HG02642 (cell line): ENCODE results near the gene FAP.

Source experiments
- ATAC-seq: cut with Tn5 transposase; IDR thresholded peaks from one replicate; pipeline ENCODE4 v1.9.1; 2021; ENCODE audit warnings: mild to moderate bottlenecking; ENCODE audit not compliant: unreplicated experiment, poor library complexity

FAP gene

DNA sequence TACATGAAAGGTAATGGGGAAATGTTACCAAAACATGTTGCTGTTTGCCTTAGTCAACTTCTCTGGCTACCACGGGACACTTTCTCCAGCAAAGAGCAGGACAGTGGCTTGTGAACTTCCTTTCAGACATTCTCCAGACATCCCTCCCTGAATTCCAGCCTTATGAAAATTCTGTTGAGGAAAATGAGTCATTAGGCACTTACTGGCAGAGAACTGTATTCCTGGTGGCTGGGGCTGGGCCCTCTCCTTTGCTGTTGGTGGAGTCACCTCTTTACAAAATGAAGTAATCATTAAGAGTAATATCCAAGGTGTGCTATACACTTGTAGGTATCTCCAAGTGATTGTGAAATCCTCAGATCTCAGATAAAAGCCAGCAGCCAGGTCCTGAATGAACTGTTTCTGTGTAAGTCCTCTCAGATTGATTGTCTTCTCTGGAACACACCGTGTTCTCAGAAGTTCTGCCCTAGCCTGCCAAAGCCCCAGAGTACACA, 1.3 kb upstream of the FAP start:
- no peak for ATAC-seq

DNA sequence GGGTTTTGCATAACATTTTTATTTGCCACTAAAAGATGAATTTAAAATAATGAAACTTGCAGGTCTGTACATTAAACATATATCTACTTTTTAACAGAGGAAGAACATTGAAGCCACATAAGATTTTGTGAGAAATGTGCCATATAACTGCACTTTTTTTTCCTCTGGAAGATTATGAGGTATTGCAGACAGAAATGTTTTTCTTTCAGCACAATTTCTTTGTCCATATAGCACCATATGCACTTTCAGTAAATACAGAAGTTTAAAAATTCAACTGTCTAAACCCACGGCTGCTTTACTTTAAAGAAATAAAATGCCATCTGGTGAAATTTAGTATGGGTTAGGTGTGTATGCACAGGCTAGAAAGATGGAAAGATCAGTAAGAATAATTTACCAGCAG, 470 bp upstream of the FAP start:
- ATAC-seq, result no peak

DNA sequence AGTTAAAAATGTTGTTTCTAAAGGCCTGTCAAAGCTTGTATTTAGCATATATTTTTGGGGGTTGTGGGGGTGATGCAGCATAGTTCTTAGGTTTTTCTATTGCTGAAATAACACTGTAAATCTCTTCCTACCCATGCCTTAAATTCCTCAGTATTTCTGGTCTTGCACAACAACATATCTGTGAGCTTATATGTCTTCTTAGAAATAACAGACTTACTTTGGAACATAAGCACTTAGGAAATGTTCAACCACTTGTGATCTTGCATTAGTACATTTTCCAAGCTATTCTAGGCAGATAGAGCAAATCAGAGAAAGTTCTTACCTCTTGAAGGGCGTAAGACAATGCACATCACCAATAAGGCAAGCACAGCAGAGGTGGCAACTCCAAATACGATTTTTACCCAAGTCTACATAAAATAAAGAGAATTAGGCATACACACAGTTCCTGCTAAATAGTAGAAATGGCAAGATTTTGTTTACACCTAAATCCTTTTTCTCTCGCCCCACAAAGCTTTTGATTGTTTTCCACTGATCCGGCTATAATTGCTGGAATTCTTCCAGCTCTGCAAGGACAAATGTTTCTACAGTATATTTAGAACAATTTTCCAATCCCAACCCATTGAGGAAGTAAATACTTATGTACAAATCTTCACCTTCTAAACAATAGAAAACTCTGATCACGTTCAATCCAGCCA, 512 bp downstream of the FAP start:
- no peak for ATAC-seq

DNA sequence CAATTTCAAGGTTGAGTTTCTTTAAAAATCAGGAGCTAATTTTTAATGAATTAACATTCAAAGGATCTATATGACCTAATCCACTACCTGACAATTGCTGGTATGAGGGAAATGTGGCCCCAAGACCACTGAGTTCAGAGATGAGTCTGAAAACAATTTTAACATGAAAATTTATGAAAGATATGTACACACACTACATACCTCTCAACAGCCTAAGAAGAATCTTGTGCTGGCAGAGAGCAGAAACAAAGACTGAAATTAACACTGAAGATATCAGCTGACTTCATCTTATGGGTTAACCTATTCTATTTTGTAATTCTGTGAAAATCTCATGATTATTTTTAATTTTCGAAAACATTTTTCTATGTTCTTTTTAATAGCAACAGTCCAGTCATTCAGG, 1.7 kb downstream of the FAP start:
- ATAC-seq, result no peak

DNA sequence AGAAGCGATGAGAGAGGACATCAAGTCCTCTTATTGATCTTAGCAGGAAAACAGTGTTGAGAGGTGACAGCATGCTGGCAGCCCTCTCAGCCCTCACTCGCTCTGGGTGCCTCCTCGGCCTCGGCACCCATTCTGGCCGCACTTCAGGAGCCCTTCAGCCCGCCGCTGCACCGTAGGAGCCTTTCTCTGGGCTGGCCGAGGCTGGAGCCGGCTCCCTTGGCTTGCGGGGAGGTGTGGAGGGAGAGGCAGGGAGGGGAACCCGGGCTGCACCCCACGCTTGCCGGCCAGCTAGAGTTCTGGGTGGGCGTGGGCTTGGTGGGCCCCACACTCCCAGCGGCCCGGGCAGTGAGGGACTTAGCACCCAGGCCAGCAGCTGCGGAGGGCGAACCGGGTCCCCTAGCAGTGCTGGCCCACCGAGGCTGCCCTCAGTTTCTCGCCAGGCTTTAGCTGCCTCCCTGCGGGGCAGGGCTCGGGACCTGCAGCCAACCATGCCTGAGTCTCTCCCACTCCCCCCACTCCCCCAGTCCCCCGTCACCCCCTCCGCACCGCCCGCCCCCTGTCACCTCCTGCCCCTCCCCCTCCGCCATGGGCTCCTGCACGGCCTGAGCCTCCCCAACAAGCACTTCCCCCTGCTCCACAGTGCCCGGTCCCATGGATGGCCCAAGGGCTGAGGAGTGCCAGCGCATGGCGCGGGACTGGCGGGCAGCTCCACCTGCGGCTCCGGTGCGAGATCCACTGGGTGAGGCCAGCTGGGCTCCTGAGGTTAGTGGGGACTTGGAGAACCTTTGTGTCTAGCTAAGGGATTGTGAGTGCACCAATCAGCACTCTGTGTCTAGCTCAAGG, 8.4 kb downstream of the FAP start:
- ATAC-seq, result no peak

DNA sequence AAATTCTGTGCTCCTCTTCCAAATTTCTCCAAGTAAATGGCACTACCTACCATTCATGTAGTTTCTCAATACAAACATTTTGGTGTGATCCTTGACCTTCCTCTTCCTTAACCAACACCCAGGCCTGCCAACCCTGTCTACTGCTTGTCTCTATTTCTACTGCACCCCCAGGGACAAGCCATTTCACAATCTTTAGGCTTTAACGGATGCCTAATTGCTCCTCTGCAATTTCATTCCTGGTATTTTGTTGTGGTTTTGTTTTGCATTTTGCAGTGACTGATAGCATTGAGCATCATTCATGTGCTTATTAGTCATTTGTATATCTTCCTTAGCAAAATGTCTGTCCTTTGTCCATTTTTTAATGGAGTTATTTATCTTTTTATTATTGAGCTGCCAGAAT, 10.0 kb downstream of the FAP start:
- ATAC-seq, result no peak

DNA sequence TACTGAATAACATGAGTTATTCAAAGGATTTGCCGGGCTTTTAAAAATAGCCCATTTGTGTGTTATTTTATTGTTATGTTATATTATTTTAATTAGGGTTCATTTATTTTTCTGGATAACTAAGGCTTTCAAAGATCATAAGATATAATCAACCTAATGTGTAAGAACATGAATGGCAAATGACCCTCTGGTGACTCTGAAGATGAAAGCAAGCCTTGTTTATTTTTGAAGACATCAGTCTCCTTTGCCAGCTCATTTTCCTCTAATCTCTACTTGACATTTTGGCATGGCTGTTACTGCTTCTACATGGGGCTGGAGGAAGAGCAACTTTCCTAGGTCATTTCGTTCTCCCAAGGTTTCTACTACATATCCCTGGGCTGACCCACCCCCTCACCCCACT, 10.6 kb downstream of the FAP start:
- no peak for ATAC-seq

DNA sequence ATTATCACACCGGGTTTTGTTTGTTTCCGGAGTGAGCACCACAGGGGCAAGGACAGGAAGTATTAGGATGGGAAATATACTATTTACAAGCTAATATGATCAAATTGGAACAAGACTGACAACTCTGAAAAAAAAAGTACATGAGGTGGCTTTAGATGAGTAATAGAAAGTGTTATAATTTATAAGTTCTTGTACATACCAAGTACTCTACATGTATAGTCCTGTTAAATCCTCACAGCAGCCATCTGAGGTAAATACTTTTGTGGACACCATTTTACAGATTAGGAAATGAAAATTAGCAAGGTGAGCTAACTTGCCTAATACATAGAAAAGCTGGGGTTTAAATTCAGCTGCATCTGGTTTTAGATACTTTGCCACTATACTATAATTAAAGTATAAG, 11.2 kb downstream of the FAP start:
- no peak for ATAC-seq

DNA sequence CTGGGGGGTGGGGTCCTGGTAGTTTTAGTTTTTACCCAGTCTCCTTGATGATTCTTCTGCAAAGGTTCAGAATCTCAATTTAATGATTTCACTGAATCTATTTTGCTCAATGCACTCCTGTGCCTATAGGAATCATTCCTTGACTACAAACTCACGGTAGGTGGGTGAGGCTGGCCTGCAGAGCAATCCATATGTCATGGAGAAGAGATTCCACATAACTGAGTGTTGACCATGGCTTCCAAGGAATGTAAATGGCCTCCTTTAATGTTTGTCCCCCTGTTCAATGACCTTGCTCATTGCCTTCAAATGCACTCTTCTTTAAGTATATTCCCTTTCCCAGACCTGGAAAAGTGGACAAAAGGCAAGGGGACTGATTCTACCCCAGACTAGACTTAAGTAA, 12.5 kb downstream of the FAP start:
- ATAC-seq, result no peak

DNA sequence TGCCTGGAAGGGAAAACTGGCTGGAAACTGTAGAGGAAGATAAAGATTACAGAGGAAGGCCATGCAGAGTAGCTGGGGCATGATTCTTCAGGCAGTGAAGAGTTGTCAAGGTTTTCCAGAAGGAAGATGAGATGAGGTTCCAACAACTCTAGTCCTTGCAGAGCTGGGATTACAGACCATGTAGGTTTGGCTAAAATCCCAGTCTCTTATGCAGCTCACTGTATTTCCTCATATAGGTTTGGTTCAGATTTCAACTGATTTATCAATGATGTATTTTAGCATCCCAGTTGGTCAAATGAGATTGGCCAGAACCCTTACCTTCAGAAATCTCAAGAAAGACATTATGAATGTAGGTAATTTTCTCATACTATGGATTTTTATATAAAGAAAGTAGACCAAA, 16.4 kb downstream of the FAP start:
- ATAC-seq, result no peak

DNA sequence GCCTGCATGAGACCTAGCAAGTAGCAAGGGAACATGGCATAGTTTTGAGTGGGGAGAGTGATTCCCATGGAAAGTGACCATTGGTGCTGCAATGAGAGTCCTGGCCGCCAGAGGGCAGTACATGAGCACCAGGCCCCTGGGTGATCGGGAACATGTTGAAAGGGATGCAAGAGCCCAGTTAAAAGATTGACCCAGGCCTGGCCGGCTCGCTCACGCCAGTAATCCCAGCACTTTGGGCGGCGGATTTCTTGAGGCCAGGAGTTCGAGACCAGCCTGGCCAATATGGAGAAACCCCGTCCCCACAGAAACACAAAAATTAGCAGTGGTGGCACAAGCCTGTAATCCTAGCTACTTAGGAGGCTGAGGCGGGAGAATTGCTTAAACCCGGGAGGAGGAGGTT, 22.2 kb downstream of the FAP start:
- peak; percentile 96 for ATAC-seq

DNA sequence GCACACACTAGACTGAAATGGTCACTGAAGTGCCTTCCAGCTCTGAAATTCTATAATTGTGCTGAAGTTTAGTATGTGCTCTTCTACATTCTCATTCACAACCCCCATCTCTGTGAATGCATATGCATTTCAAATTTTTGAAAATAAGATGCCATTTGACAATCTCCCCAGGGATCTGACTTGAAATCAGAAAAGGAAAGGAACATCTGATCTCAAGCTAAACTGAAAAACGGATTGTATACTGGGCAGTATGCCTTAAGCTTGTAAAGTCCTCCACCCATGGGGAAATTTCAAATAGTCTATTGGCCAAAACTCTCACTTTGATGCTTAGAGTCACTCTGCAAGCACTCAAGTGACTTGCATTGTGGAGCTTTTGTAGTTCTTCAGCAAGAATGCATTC, 22.9 kb downstream of the FAP start:
- ATAC-seq, result no peak

DNA sequence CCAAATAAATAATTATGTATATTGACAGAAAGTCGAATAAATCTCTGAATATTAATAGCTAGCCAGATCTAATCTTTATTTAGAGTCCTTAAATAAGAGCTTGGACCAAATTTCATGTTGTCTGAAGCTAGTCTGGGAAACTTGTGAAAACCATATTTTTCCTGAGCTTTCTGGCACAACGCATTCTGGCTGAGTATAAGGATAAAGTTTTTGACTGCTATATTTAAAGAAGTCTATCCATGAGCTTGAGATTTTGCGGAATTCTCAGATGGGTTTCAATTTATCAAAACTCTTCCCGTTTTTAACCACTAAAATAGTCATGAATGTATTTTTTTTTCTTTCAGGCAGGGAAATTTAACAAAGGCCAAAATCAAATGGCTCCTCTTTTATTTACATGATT, 23.8 kb downstream of the FAP start:
- ATAC-seq, result no peak

DNA sequence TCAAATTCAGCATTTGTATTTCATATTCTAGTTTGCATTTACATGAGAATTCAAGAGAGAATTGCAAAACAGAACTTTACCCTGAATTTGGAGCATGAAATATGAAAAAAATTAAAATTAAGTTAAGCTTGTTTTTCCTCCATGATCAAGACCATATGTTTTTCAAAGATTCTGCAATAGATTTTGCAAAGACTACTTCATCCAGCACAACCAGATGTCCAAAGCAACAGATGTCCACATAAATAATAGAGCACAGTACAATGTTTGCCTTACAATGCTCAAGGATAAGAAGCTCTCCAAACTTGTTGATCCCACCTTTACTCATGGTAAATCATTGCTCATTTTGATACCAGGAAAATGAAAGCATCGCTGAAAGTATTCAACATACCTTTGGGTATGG, 25.6 kb downstream of the FAP start:
- ATAC-seq, result no peak

DNA sequence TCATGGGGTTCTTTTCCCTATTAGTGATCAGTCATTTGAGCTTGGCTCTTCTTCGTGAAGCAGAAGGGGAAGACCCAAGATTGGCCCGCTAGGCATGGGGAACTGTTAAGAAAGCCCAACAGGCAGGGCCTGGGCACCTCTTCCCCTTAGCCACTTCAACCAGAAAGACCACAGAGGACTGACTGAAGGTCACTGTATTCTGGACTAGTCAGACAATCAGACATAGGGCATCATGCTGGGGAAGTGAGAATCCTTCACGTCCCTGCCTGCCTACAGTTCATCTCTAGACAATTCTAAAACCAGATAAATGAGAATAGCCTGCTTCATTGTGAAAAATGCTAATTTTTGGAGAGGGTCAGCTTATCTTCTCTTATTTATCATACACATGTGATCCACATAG, 28.1 kb downstream of the FAP start:
- ATAC-seq, result no peak

DNA sequence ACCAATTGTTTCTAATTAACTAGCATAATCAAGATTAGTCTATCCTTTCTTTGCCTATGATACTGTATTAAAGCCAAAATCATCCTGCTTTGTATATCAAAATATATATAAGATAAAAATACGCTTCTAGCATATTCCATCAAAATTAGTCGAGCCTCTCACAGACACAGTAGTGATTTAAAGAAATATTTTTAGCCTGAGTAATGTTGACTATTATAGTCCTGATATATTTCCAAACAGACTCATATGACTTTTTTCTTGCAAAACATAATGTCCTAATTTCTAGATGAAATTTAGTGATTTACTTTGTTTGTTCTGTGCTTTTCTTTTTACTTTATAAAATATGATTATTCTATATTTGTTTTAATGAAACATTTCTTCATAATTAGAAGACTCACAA, 30.9 kb downstream of the FAP start:
- ATAC-seq, result no peak

DNA sequence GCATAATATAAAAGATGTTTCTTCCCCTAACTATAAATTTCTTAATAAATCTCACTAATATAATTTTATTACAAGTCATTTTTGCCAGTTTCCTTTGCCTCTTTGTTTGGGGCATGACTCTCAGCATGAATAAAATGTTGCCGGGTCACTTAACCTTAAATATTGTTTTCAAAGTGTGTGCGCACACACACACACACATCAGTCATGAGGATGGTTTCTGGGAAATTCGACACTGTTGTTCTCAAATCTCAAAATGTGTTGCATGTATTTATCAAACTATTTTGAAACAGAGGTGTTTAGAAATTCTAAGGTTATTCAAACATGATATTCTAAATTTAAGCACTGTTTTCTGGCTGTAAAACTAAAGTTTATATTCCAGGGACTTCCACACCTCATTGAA, 31.5 kb downstream of the FAP start:
- no peak for ATAC-seq

DNA sequence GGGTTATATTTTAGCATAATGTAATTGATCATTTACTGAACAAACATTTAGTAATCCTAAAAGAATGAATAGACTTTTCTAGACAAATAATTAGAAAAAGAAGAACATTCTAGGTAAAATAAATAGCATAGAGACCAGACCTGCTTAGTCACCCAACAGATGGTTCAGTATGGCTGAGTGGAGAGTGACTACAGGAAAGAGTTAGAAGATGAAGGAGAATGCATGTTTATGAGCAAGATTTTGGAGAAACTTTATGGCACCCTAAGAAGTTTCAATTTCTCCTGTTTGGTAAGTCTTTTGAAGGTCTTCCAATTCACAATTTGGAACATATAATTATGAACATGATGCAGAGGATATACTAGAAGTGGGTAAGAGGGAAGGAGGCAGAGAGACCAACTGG, 32.9 kb downstream of the FAP start:
- no peak for ATAC-seq

DNA sequence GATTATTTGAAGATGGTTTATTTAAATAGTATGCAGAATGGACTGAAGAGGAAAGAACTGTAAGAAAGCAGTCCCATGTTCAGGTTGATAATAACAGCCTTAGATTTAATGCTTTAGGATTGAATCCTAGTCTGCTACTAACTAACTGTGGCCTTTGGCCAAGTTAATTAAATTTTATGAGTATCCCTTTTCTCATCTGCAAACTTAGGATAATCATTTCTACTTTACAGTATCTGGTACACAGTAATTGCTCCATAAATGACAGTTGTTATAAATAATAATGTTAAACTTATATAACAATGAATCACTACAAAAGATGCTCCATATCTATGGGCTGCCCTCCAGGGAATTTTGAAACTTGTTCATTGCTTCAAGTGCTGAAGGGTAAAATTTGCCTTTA, 41.0 kb downstream of the FAP start:
- ATAC-seq, result no peak

DNA sequence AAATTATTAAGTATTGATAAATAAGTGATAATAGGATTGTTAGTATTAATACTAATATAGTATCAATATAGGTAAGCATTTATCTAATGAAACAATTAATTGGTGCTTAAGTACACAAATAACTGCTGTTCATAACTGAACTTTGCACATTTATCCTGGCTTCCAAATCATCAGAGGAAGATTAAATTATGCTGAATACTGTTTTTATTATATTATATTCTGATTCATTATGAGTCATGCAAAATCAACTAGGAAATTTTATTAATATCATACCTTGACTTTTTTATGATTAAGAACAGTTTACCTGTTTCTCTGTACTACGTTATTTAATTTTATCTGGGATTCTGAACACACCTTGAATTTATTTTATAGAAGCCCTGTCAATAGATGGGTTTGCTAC, 42.6 kb downstream of the FAP start:
- no peak for ATAC-seq

DNA sequence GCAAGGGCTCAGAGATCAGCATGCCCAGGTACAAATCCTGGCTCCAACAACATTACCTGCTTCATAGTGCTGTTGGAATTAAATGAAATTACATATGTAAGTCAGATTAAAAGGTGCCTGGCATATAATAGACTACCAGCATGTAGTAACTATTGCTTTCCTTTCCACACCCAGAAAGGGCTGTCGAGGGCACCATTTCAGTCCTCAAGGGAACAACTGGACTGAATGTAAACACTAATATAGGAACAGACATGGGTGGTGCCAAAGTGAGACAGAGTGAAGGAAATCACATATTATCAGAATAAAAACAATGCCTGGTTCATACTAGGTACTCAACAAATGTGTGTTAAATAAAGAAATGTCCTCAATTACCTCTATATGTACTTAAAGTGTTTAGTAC, 43.3 kb downstream of the FAP start:
- no peak for ATAC-seq

DNA sequence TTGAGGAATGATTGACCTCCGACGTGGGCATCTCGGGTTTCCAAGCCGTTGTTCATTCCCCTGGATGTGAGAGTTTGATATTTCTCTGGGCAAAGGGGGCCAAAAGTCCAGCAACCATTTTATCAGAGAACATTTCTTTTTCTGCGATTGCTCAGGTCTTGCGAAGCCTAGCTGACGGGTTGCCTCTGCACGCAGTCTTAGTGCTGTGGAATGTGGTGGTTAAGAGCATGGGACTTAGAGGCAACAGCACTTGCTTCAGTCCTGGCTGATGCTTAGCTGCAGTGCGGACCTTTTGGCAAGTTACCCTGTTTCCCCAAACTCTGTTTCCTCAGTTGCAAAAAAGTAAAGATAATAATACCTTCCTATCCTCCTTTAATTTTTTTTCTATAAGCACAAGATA, 45.0 kb downstream of the FAP start:
- no peak for ATAC-seq
